Rectal smooth muscle tissue (tissue), 1 donor: Measurements from ENCODE around the gene CCT5.
"Not testable (repeated sequence)": the region's sequence is repeated elsewhere in the genome, so short reads cannot be mapped to it uniquely, and the experiment has no call there.

Experiments used
- H3K27ac ChIP-seq: one replicate; pipeline ENCODE4 v1.7.0; 2013; ENCODE audit warnings: low read depth, low read length, inconsistent platforms
- H3K27me3 ChIP-seq: one replicate; pipeline ENCODE4 v1.7.0; 2013; ENCODE audit warnings: low read length; ENCODE audit not compliant: control insufficient read depth, insufficient read depth
- H3K36me3 ChIP-seq: one replicate; pipeline ENCODE4 v1.7.0; 2013; ENCODE audit warnings: low read length; ENCODE audit not compliant: control insufficient read depth, insufficient read depth
- H3K4me1 ChIP-seq: one replicate; pipeline ENCODE4 v1.7.0; 2013; ENCODE audit warnings: low read length; ENCODE audit not compliant: control insufficient read depth, insufficient read depth
- H3K4me3 ChIP-seq: one replicate; pipeline ENCODE4 v1.7.0; 2013; ENCODE audit warnings: low read length
- H3K9ac ChIP-seq: one replicate; pipeline ENCODE4 v1.7.0; 2013; ENCODE audit warnings: low read length

CCT5 gene

DNA sequence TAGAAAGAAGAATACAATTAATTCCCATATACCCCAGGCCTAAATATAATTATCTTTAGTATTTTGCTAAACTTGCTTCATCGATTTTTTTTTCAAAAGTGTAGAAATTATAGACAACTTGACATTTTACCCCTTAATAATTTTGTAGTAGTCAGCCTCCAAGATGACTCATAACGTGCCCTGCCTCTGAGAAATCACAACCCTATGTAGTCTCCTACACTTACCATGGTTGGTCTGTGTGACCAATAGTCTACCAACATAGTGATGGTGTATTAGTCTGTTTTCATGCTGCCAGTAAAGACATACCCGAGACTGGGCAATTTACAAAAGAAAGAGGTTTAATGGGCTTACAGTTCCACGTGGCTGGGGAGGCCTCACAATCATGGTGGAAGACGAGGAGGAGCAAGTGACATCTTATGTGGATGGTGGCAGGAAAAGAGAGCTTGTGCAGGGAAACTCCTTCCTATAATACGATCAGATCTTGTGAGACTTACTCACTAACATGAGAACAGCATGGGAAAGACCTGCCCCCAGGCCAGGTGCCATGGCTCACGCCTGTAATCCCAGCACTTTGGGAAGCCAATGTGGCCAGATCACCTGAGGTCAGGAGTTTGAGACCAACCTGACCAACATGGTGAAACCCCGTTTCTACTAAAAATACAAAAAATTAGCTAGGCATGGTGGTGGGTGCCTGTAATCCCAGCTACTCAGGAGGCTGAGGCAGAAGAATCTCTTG lies 60.9 kb downstream of the CCT5 start:
- not testable (repeated sequence) for H3K4me3 ChIP-seq, H3K27ac ChIP-seq, H3K4me1 ChIP-seq, H3K36me3 ChIP-seq, H3K9ac ChIP-seq, H3K27me3 ChIP-seq

DNA sequence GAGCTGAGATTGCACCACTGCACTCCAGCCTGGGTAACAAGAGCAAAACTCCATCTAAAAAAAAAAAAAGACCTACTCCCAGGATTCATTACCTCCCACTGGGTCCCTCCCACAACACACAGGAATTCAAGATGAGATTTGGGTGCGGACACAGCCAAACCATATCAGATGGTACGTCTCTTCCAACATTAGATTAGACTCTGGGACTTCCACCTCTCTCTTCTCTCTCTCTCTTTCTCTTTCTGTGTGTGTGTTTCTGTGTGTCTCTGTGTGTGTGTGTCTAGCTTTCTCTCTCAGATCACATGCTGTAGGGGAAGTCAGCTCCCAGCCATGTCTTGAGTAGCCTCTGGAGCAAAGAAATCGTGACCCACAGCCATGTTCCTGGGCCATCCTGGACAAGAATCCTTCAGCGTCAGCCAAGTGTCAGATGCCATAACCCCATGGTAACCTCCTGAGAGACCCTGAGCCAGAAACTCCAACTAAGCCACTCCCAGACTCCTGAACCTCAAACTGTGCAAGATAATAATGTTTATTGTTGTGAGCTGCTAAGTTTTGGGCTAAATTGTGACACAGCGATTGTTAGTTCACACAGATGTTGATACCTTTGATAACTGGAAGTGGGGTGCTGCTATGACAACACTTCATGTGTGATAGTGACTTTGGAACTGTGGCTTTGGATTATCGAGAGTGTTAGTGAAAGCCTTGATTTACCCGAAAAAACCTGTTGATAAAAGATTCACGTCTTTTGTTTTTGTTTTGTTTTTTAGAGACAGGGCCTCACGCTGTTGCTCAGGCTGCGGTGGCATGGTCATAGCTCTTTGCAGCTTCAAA lies 61.7 kb downstream of the CCT5 start:
- Histone ChIP-seq H3K9ac (no peak overlapping the region), H3K4me3 (no peak overlapping the region), H3K4me1 (no peaks in the 10 kb centered on the region), H3K36me3 (no peaks in the 10 kb centered on the region), H3K27me3 (no peaks in the 10 kb centered on the region), H3K27ac (no peak overlapping the region)

DNA sequence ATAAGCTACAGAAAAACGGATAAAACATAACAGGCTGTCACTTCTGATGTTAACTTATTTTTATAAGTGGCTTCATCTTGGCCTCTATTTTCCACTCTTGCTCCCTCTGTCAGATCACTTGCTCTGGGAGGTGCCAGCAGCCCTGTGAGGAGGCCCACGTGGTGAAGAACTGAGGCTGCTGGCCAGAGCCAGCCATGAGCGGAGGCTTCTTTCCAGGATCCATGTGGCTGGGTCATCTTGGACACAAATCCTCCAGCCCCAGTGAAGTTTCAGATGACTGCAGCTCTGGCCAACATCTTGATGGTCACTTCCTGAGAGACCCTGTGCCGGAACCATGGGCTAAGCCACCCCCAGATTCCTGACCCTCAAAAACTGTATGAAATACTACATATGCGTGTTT lies 65.1 kb downstream of the CCT5 start:
- no peak overlapping the region for H3K27ac ChIP-seq
- H3K27me3 ChIP-seq, result no peaks in the 10 kb centered on the region
- H3K9ac ChIP-seq, result no peak overlapping the region
- H3K4me1 ChIP-seq, result no peaks in the 10 kb centered on the region
- no peak overlapping the region for H3K4me3 ChIP-seq
- H3K36me3 ChIP-seq, result no peaks in the 10 kb centered on the region
